Lower leg skin (tissue), 3 donors: ENCODE measurements around the gene SHROOM3.

Experiments
- POLR2A ChIP-seq, 2 donors: fragments of 450-650 bp; IDR thresholded peaks; one replicate each; pipeline ENCODE4 v1.6.1; 2016 to 2017; ENCODE audit warnings: antibody characterized with exemption in 2 of 2, mild to moderate bottlenecking in 1 of 2, moderate library complexity in 1 of 2
- TF ChIP-seq, protein P1 (sequence below), 3 donors: fragments of 450-650 bp; IDR thresholded peaks; one replicate each; pipeline ENCODE4 v1.5.1; 2016; ENCODE audit warnings: antibody characterized with exemption in 3 of 3, mild to moderate bottlenecking in 3 of 3, moderate library complexity in 2 of 3

DNA sequence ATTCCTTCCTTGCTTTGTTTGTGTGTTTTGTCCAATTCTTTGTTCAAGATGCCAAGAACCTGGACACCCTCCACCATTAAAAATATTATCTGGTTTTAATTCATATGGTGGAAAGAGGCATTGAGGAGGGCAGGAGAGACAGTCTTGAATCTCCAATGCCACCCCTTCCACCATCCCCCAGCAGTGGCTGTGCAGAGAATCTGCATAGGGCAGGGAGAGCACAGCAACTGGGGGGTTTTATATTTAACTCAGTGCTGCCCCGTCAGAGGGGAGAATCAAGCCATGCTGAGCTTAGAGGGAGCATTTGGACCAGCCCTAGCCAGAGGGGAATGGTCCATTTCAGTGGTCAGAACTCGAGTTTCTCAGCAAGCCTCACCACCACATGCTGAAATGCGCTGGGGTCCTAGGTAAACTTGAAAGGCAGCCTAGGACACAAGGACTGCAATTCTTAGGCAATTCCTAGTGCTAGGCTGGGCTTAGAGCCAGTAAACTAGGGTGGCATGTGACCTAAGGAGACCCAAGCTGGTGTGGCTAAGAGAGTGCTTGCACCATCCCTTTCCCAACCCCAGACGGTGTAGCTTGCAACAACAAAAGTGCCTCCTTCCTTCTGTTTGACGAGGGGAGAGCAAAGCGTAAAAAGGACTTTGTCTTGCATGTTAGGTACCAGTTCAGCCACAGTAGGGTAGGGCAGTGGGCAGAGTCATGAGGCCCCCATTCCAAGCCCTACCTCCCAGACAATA lies 48.3 kb upstream of the SHROOM3 start:
- no peak for TF ChIP-seq POLR2A (IDR thresholded peaks at IDR 0.05)
- TF ChIP-seq, protein P1, sequence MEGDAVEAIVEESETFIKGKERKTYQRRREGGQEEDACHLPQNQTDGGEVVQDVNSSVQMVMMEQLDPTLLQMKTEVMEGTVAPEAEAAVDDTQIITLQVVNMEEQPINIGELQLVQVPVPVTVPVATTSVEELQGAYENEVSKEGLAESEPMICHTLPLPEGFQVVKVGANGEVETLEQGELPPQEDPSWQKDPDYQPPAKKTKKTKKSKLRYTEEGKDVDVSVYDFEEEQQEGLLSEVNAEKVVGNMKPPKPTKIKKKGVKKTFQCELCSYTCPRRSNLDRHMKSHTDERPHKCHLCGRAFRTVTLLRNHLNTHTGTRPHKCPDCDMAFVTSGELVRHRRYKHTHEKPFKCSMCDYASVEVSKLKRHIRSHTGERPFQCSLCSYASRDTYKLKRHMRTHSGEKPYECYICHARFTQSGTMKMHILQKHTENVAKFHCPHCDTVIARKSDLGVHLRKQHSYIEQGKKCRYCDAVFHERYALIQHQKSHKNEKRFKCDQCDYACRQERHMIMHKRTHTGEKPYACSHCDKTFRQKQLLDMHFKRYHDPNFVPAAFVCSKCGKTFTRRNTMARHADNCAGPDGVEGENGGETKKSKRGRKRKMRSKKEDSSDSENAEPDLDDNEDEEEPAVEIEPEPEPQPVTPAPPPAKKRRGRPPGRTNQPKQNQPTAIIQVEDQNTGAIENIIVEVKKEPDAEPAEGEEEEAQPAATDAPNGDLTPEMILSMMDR (IDR thresholded peaks at IDR 0.05), result no peak
